RWPE1 (cell line): ENCODE data around the gene CDKN2A.

Source experiments
- CTCF ChIA-PET: fragments of 350-600 bp; sonication (Branson Sonifier 250); formaldehyde crosslinking; extraction: SDS; loops from one replicate; lab custom pipeline; 2021; lab: Yijun Ruan, JAX
- POLR2A ChIA-PET: fragments of 400-600 bp; formaldehyde crosslinking; extraction: SDS; loops from one replicate; lab custom pipeline; 2020; ENCODE audit warnings: antibody characterized with exemption; ENCODE audit not compliant: low non-redundant PET; lab: Yijun Ruan, JAX
- DNase-seq: peaks from one replicate; pipeline ENCODE4 v3.0.0; 2012; ENCODE audit warnings: low spot score
- H3K27ac ChIP-seq: fragments of 450-650 bp; 2 replicates; pipeline ENCODE4 v1.5.1; 2017
- TF ChIP-seq, protein P1 (sequence below): fragments of 450-650 bp; conservative IDR thresholded peaks from 2 replicates; pipeline ENCODE4 v1.5.1; 2017; ENCODE audit warnings: low read depth, mild to moderate bottlenecking

The CDKN2A gene

DNA sequence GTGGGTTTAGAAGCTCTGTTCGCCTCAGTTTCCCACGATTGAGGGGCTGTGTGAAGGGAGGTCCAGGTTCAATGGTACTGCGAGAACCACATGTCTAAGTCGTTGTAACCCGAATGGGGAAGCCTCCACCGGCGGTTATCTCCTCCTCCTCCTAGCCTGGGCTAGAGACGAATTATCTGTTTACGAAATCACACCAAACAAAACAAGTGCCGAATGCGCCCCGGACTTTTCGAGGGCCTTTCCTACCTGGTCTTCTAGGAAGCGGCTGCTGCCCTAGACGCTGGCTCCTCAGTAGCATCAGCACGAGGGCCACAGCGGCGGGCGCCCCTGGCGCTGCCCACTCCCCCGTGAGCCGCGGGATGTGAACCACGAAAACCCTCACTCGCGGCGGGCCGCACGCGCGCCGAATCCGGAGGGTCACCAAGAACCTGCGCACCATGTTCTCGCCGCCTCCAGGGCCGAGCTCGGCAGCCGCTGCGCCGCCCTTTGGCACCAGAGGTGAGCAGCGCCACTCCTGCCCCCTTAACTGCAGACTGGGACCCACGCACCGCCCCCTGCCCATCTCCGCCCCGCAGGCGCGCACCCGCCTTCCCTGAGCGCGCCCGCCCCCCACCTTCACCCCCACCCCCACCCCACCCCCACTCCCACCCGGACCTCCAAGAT, at the start of gene CDKN2A:
CDKN2A (minus strand) TSS at position 500 of the 663 bp plus-strand sequence.
- H3K27ac ChIP-seq: peak within 1 kb of the TSS; percentile 100
- POLR2A ChIA-PET: interaction anchor here (0.6 to 2.6 kb wide), 2 partner anchors 15 to 238 kb away, joined by 6 to 14 read pairs; partner anchors contain the start of gene CDKN2B
- TF ChIP-seq, protein P1, sequence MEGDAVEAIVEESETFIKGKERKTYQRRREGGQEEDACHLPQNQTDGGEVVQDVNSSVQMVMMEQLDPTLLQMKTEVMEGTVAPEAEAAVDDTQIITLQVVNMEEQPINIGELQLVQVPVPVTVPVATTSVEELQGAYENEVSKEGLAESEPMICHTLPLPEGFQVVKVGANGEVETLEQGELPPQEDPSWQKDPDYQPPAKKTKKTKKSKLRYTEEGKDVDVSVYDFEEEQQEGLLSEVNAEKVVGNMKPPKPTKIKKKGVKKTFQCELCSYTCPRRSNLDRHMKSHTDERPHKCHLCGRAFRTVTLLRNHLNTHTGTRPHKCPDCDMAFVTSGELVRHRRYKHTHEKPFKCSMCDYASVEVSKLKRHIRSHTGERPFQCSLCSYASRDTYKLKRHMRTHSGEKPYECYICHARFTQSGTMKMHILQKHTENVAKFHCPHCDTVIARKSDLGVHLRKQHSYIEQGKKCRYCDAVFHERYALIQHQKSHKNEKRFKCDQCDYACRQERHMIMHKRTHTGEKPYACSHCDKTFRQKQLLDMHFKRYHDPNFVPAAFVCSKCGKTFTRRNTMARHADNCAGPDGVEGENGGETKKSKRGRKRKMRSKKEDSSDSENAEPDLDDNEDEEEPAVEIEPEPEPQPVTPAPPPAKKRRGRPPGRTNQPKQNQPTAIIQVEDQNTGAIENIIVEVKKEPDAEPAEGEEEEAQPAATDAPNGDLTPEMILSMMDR: no peak
- no peak for DNase-seq
- CTCF ChIA-PET: interaction anchor here (0.6 to 3.3 kb wide), 3 partner anchors 14 to 33 kb away, joined by 3 to 16 read pairs (median 4); partner anchors contain the start of gene CDKN2B

DNA sequence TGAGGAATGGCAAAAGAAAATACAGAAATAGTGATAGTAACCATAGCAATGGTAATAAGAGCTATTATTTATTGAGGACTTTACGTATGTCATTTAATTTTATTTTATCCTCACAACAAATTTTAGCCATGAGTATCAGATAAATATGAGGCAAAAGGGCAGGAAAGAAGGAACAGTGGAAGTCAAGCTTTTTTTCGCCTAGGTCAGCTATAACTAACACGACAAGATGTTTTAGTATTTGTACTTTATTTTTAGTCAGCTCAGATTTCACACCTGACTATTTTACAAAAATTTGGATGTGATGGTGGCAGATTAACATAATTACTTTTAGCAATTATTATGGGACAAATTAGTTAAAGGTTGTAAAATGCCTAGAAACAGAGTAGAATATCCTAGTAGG, 49.7 kb upstream of the CDKN2A start:
- DNase-seq: no peak
- POLR2A ChIA-PET: no interaction called here
- TF ChIP-seq, protein P1: no peak
- CTCF ChIA-PET: no interaction called here
- H3K27ac ChIP-seq: no peak overlapping the region

DNA sequence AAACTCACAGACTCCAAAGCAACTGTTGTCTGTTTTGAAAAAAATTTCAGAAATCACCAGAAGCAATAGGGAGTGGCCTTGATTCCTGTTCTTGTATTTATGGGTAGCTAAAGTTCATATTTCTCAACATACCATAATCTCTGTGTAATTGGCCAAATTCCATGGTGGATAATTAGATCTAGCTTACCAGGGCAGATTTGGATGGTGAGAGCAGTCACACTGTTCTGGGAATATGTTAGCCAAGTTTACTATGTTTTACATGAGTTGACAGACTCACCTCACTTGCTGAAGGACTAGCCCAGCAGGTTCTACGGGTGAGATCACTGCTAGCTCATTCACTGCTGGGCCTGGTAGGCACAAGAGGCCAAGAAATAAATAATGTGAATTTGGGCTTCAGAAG, 47.6 kb upstream of the CDKN2A start:
- peak; percentile 76 for DNase-seq
- ChIA-PET POLR2A (no interaction called here), CTCF (interaction anchor here (0.6 to 2.5 kb wide), 4 partner anchors 33 to 202 kb away, joined by 3 to 11 read pairs (median 3); partner anchors contain the start of gene CDKN2B)
- TF ChIP-seq, protein P1: no peak
- H3K27ac ChIP-seq: no peak overlapping the region

DNA sequence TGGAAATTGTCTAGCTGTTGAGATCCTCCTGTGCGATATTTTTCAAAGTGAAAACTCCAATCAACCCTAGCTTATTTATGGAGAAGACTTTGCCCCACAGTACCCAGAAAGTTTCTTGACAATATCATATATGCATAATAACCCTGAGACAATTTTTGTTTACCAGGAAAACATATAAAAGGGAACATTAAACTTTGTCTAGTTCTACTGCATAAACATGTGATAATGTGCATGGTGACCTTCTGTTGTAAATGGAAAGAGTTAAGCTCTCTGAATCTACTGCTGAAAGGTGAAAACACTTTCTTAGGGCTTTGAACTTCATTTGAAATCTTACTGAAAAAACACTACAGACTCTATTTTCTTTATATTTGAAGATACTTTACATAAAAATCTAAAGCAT, 47.2 kb upstream of the CDKN2A start:
- H3K27ac ChIP-seq: no peak overlapping the region
- TF ChIP-seq, protein P1: no peak
- DNase-seq: no peak
- CTCF ChIA-PET: interaction anchor here (1.0 to 2.5 kb wide), 3 partner anchors 33 to 203 kb away, joined by 3 to 11 read pairs (median 3); partner anchors contain the start of gene CDKN2B
- POLR2A ChIA-PET: no interaction called here

DNA sequence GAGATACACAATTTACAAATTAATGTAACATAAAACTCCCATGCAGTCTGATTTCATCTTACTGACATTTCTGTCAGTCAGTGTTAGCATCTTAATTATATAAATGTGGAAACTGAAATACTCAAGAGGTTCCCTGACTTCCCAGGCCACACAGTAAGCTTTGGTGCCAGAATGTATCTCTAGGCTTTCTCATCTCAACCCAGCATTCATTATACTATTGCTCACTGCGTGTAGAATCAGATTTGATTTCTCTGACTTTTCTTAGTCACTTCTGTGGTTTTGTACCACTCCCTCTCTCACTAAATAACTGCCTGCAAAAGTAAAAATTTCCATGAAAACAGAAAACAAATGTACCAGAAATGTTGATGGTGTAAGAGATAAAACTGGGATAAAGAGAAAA, 46.6 kb upstream of the CDKN2A start:
- POLR2A ChIA-PET: no interaction called here
- DNase-seq: no peak
- TF ChIP-seq, protein P1: no peak
- CTCF ChIA-PET: interaction anchor here (0.6 to 2.5 kb wide), 2 partner anchors 32 to 108 kb away, joined by 5 to 11 read pairs; partner anchors contain the start of gene CDKN2B
- no peak overlapping the region for H3K27ac ChIP-seq

DNA sequence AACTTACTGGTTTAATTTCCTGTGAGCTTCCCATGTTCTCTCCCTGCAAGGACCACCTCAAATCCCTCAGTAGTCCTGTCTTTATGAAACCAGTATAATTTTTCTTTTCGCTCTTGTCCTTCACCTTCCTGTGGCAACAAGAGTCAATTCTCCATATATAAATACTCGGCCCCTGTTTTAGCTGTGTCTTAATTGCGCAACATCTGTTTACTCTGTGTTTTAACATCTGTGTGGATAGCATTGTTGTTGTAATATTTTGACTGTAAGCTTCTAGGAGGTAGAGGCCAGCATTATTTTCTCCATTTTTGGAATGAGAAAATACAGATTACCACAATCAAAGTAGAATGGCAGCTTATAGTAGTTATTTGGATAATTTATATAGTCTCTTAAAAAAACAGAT, 45.1 kb upstream of the CDKN2A start:
- no peak overlapping the region for H3K27ac ChIP-seq
- ChIA-PET CTCF (interaction anchor here (0.6 to 3.8 kb wide), 3 partner anchors 31 to 204 kb away, joined by 4 to 40 read pairs (median 4); partner anchors contain the start of gene CDKN2B), POLR2A (no interaction called here)
- DNase-seq: no peak
- TF ChIP-seq, protein P1: no peak
